ENCODE data around the gene BCAS4.
"Not testable (repeated sequence)": the region's sequence is repeated elsewhere in the genome, so short reads cannot be mapped to it uniquely, and the experiment has no call there.

BCAS4 gene

DNA sequence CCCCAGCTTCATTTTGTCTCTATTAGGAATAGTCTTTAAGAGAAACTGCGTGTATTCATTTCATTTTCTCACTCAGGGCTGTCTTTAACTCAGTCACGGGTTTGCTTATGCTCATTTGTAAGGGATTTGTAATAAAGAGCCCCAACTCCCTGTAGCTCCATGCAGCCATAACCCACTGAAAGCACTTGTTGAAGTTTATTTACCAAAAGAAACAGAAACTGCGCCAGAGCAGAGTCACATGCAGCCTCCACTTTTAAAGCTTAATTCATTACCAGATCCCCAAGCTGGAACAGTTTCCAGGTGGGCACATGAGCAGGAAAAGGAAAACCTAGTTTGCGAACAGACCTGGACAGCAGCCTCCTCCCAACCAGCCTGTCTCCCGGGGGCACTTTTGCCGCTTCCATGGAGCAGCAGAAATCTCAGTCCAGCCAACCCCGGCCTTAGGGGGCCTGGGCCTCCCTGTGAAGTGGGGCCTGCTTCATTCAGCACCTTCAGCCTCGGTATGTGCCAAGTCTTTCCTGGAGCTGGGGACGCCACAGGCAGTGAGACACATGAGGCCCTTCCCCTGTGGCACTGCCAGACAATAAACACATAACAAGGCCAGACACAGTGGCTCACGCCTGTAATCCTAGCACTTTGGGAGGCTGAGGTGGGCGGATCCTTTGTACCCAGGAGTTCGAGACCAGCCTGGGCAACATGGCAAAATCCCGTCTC, 4.5 kb downstream of the BCAS4 start:
- Histone ChIP-seq H3K36me3 (ENCODE audit: control insufficient read depth, insufficient read depth, low read length) (no peaks in the 10 kb centered on the region), H3K4me3 (ENCODE audit: insufficient read depth, low read depth, low read length) (no peak overlapping the region), H3K27ac (ENCODE audit: insufficient read depth, low read depth, low read length, poor library complexity, severe bottlenecking) (no peak overlapping the region), H3K27me3 (ENCODE audit: control insufficient read depth, insufficient read depth, low read length, poor library complexity, severe bottlenecking) (no peaks in the 10 kb centered on the region), H3K9me3 (ENCODE audit: control insufficient read depth, low read length) (no peaks in the 10 kb centered on the region), H3K4me1 (ENCODE audit: control insufficient read depth, insufficient read depth, low read length) (peaks cover 4% of the 10 kb centered on the region)
- WGBS, 2 experiments = 88 to 89% methylated on average over 13 of the region's 13 CpGs

DNA sequence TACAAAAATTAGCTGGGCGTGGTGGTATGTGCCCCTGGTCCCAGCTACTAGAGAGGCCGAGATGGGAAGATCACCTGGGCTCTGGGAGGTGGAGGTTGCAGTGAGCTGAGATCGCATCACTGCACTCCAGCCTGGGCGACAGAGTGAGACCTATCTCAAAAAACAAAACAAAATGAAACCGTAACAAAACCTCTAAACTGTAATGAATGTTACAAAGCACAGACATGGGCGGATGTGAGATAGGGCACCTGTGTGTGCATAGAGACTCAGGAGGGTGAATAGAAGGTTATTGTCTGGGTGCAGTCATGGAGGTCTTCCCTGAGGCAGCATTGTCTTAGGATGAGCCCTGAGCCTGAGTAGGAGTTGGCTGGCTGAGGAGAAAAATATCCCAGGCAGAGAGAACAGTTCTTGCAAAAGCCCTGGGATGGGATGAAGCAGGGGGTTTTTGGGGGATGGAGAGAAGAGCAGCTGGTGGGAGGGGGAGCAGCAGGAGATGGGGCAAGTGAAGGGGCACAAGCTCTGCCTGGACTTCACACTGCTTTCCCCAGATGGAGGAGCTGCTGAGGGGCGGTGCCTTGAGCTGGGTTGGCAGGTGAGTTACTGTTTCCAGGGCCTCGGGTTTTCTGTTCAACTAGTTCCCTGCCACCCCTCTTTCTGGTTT, 5.2 kb downstream of the BCAS4 start:
- WGBS, 2 experiments = 92 to 95% methylated on average over 8 of the region's 8 CpGs
- Histone ChIP-seq H3K4me1 (ENCODE audit: control insufficient read depth, insufficient read depth, low read length) (peaks cover 4% of the 10 kb centered on the region), H3K9me3 (ENCODE audit: control insufficient read depth, low read length) (no peaks in the 10 kb centered on the region), H3K27ac (ENCODE audit: insufficient read depth, low read depth, low read length, poor library complexity, severe bottlenecking) (no peak overlapping the region), H3K27me3 (ENCODE audit: control insufficient read depth, insufficient read depth, low read length, poor library complexity, severe bottlenecking) (no peaks in the 10 kb centered on the region), H3K4me3 (ENCODE audit: insufficient read depth, low read depth, low read length) (no peak overlapping the region), H3K36me3 (ENCODE audit: control insufficient read depth, insufficient read depth, low read length) (no peaks in the 10 kb centered on the region)

DNA sequence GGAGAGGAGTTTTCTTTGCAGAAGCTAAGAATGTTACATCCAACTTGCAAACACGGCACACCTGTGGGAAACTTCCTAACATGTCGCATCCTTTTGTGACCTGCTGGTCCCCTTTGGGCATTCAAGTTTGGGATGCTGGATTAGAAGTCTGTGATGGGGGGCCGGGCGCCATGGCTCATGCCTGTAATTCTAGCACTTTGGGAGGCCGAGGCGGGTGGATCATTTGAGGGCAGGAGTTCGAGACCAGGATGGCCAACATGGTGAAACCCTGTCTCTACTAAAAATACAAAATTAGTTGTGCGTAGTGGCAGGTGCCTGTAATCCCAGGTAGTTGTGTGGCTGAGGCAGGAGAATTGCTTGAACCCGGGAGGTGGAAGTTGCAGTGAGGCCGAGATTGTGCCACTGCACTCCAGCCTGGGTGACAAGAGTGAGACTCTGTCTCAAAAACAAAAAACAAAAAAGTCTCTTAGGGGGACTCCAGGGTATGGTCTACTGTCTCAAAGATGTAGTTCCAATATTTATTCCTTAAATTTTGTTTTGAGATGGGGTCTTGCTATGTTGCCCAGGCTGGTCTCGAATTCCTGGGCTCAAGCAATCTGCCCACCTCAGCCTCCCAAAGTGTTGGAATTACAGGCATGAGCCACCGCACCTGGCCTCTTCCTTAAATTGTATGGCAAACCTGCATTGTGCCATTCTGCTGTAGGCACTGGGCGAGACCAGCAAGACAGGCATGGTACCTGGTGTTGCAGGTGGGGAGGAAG, 6.3 kb downstream of the BCAS4 start:
- not testable (repeated sequence) for H3K9me3 ChIP-seq (ENCODE audit: control insufficient read depth, low read length); H3K36me3 ChIP-seq (ENCODE audit: control insufficient read depth, insufficient read depth, low read length); H3K27ac ChIP-seq (ENCODE audit: insufficient read depth, low read depth, low read length, poor library complexity, severe bottlenecking); H3K27me3 ChIP-seq (ENCODE audit: control insufficient read depth, insufficient read depth, low read length, poor library complexity, severe bottlenecking); H3K4me3 ChIP-seq (ENCODE audit: insufficient read depth, low read depth, low read length); H3K4me1 ChIP-seq (ENCODE audit: control insufficient read depth, insufficient read depth, low read length)
- WGBS, 2 experiments = 86 to 87% methylated on average over 13 of the region's 13 CpGs

DNA sequence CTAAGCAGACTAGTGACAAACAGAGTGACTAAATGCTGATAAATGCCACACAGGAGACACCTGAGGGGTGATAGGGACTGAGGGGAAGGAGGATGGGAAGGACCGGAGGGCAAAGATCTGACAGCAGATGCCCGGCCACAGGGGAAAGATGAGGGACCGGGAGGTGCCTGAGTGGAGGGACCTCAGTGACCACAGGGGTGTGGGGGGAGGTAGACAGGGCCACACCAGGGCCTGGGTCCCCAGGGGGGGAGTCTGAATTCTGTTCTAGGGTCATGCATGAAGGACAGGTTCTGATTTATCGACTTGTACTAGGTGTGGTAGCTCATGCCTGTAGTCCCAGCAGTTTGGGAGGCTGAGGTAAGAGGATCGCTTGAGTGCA, 6.9 kb downstream of the BCAS4 start:
- H3K9me3 ChIP-seq (ENCODE audit: control insufficient read depth, low read length) = no peaks in the 10 kb centered on the region
- H3K27ac ChIP-seq (ENCODE audit: insufficient read depth, low read depth, low read length, poor library complexity, severe bottlenecking) = no peak overlapping the region
- H3K36me3 ChIP-seq (ENCODE audit: control insufficient read depth, insufficient read depth, low read length) = no peaks in the 10 kb centered on the region
- WGBS, 2 experiments = 94 to 96% methylated on average over 5 of the region's 5 CpGs
- peaks cover 4% of the 10 kb centered on the region for H3K4me1 ChIP-seq (ENCODE audit: control insufficient read depth, insufficient read depth, low read length)
- H3K27me3 ChIP-seq (ENCODE audit: control insufficient read depth, insufficient read depth, low read length, poor library complexity, severe bottlenecking) = no peaks in the 10 kb centered on the region
- no peak overlapping the region for H3K4me3 ChIP-seq (ENCODE audit: insufficient read depth, low read depth, low read length)

DNA sequence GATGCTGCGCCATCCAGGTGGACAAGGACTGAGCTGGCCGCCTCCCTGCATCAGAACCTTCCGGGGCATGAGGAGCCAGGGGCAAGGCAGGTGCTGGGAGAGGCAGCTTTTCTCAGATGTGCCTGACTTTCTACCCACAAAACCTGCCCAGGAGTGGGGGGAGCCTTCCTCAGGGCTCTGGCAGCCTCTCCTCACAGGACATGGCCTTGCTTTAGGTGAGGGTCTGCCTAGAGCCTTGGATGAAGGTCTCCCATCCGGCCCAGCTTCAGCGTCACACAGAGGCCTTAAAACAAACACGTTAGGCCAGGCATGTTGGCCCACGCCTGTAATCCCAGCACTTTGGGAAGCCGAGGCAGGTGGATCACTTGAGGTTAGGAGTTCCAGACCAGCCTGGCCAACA, 7.4 kb downstream of the BCAS4 start:
- no peak overlapping the region for H3K4me3 ChIP-seq (ENCODE audit: insufficient read depth, low read depth, low read length)
- H3K4me1 ChIP-seq (ENCODE audit: control insufficient read depth, insufficient read depth, low read length) = peaks cover 4% of the 10 kb centered on the region
- H3K27me3 ChIP-seq (ENCODE audit: control insufficient read depth, insufficient read depth, low read length, poor library complexity, severe bottlenecking) = no peaks in the 10 kb centered on the region
- WGBS, 2 experiments = 91 to 95% methylated on average over 8 of the region's 8 CpGs
- H3K36me3 ChIP-seq (ENCODE audit: control insufficient read depth, insufficient read depth, low read length) = no peaks in the 10 kb centered on the region
- no peaks in the 10 kb centered on the region for H3K9me3 ChIP-seq (ENCODE audit: control insufficient read depth, low read length)
- H3K27ac ChIP-seq (ENCODE audit: insufficient read depth, low read depth, low read length, poor library complexity, severe bottlenecking) = no peak overlapping the region

DNA sequence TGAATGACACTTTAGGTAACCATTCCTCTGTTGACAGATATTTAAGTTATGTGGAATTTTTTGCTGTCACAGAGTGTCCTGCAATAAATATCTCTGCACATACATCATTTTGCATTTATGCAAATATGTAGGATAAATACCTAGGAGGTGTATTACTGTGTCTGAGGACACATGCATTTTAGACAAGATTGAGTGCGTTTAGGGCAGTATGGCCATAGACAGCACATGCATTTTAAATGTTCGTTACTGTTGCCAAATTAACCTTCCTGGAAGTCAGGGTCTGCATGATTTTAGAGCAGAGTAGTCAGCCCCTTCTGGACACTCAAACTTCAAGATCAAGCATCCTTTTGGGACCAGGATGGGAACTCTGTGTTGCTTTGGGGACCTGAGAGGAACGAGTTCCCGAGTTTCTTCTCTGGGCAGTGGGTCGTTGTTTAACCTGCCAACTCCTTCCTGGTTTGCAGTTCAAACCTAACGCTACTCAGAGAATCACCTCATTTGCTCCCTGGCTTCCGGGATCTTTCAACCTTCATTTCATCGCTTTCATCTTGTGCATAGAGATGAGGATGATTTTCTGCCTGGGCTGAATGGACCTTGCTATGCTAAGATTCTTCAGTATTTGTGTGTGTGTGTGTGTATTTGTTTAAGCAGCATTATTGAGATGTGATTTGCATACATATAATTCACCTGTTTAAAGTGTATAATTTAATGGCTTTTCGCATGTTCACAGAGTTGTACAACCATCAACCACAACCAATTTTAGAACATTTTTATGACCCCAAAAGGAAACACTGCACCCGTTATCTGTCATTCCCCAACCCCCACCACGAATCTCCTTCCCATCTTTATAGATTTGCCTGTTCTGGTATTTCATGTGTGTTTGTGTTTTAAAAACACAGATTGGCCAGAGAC, 9.8 kb downstream of the BCAS4 start:
- no peaks in the 10 kb centered on the region for H3K9me3 ChIP-seq (ENCODE audit: control insufficient read depth, low read length)
- WGBS, 2 experiments = 82 to 84% methylated on average over 11 of the region's 11 CpGs
- no peaks in the 10 kb centered on the region for H3K36me3 ChIP-seq (ENCODE audit: control insufficient read depth, insufficient read depth, low read length)
- H3K4me1 ChIP-seq (ENCODE audit: control insufficient read depth, insufficient read depth, low read length) = peaks cover 4% of the 10 kb centered on the region
- H3K27me3 ChIP-seq (ENCODE audit: control insufficient read depth, insufficient read depth, low read length, poor library complexity, severe bottlenecking) = no peaks in the 10 kb centered on the region
- no peak overlapping the region for H3K27ac ChIP-seq (ENCODE audit: insufficient read depth, low read depth, low read length, poor library complexity, severe bottlenecking)
- no peak overlapping the region for H3K4me3 ChIP-seq (ENCODE audit: insufficient read depth, low read depth, low read length)

DNA sequence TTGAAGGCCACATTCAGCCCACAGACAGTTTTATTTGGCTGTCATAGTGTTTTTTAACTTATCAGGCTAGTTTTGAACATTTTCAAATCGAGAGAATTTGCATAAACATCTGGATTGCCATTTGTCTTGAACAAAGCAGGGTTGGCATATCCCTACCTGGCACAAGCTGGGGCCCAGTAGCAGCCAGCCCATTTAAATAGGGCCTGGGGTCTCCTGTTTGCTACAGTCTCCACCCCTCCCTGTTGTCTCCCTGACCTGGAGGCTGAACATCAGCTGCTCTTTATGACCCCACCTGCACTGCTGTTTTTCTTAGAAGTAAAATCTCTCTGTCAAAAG, 10.5 kb downstream of the BCAS4 start:
- no peaks in the 10 kb centered on the region for H3K36me3 ChIP-seq (ENCODE audit: control insufficient read depth, insufficient read depth, low read length)
- 90 to 100% methylated on average over 1 of the region's 1 CpG for WGBS, 2 experiments
- no peak overlapping the region for H3K4me3 ChIP-seq (ENCODE audit: insufficient read depth, low read depth, low read length)
- no peaks in the 10 kb centered on the region for H3K4me1 ChIP-seq (ENCODE audit: control insufficient read depth, insufficient read depth, low read length)
- H3K9me3 ChIP-seq (ENCODE audit: control insufficient read depth, low read length) = no peaks in the 10 kb centered on the region
- no peaks in the 10 kb centered on the region for H3K27me3 ChIP-seq (ENCODE audit: control insufficient read depth, insufficient read depth, low read length, poor library complexity, severe bottlenecking)
- H3K27ac ChIP-seq (ENCODE audit: insufficient read depth, low read depth, low read length, poor library complexity, severe bottlenecking) = no peak overlapping the region

DNA sequence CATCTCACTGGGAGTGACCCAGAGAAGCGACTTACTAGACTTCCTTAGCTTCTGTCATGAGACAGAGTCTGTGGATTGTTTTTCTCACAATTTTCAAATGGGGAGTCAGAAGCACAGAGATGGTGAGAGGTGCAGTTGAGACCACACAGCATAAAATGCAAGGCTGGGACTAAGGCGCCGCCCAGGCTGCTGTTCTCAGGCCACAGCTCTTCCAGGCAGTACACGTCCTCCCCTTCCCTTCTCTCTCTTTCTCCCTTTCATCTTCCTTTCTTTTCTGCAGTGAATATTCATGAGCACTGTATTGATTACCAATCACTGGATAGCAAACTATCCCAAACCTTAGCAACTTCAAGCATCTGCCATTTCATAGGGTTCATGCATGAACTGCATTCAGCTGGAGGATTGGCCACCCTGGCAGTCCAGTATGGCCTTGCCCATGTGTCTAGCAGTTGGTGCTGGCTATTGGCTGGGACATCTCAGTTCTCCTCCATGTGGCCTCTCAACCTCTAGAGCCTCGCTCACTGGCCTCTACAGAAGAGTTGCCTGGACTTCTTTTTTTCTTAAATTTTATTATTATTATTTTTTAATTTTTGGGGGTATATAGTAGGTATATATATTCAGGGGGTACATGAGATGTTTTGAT, 11.4 kb downstream of the BCAS4 start:
- H3K27ac ChIP-seq (ENCODE audit: insufficient read depth, low read depth, low read length, poor library complexity, severe bottlenecking) = no peak overlapping the region
- no peaks in the 10 kb centered on the region for H3K9me3 ChIP-seq (ENCODE audit: control insufficient read depth, low read length)
- H3K4me3 ChIP-seq (ENCODE audit: insufficient read depth, low read depth, low read length) = no peak overlapping the region
- H3K4me1 ChIP-seq (ENCODE audit: control insufficient read depth, insufficient read depth, low read length) = no peaks in the 10 kb centered on the region
- no peaks in the 10 kb centered on the region for H3K36me3 ChIP-seq (ENCODE audit: control insufficient read depth, insufficient read depth, low read length)
- WGBS, 2 experiments = 84 to 93% methylated on average over 5 of the region's 5 CpGs
- no peaks in the 10 kb centered on the region for H3K27me3 ChIP-seq (ENCODE audit: control insufficient read depth, insufficient read depth, low read length, poor library complexity, severe bottlenecking)

DNA sequence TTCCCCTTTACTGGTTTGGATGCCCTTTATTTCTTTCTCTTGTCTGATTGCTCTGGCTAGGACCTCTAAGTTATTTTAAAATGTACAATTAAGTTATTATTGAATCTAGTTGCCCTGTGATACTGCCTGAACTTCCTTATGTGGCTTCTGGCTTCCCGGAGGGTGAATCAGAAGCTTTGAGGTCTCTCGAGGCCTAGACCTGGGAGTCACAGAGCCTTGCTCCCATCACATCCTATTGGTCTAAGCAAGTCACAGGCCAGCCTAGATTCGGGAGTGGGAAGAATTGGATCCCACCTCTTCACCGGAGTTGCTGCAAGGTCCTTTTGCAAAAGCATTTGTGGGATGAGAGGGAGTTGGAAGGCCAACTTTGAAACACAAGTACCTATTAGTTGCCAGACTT, 15.2 kb downstream of the BCAS4 start:
- Histone ChIP-seq H3K4me1 (ENCODE audit: control insufficient read depth, insufficient read depth, low read length) (no peaks in the 10 kb centered on the region), H3K36me3 (ENCODE audit: control insufficient read depth, insufficient read depth, low read length) (no peaks in the 10 kb centered on the region), H3K27ac (ENCODE audit: insufficient read depth, low read depth, low read length, poor library complexity, severe bottlenecking) (no peak overlapping the region), H3K27me3 (ENCODE audit: control insufficient read depth, insufficient read depth, low read length, poor library complexity, severe bottlenecking) (no peaks in the 10 kb centered on the region), H3K9me3 (ENCODE audit: control insufficient read depth, low read length) (no peaks in the 10 kb centered on the region), H3K4me3 (ENCODE audit: insufficient read depth, low read depth, low read length) (no peak overlapping the region)
- 89 to 96% methylated on average over 4 of the region's 4 CpGs for WGBS, 2 experiments

Measured in ectodermal cell (in vitro differentiated cells).